DOHH2 (cell line): Measurements from ENCODE around the gene TKT.

Experiments
- CTCF ChIP-seq: fragments of 200-600 bp; sonication (generic); IDR thresholded peaks from one replicate; pipeline ENCODE4 v1.5.1; 2014; ENCODE audit warnings: antibody characterized with exemption, mild to moderate bottlenecking, low read depth, low read length; ENCODE audit not compliant: poor library complexity, severe bottlenecking
- EZH2phosphoT487 ChIP-seq: fragments of 200-600 bp; sonication (generic); IDR thresholded peaks from 2 replicates; pipeline ENCODE4 v1.6.1; 2017; ENCODE audit warnings: borderline replicate concordance, mild to moderate bottlenecking, antibody characterized with exemption, low read length, moderate library complexity, mixed read lengths

GRCh38 chr3:53243785-53244184, 12.0 kb downstream of the TKT start:
- TF ChIP-seq EZH2phosphoT487 (no peak), CTCF (no peak)
